Vagina (tissue), 2 donors: Measurements from ENCODE around the gene GORAB.

Source experiments
- POLR2A ChIP-seq, 2 donors: fragments of 450-650 bp; IDR thresholded peaks; one replicate each; pipeline ENCODE4 v1.6.1; 2017; ENCODE audit warnings: antibody characterized with exemption in 2 of 2, mild to moderate bottlenecking in 2 of 2, moderate library complexity in 2 of 2
- TF ChIP-seq, protein P1 (sequence below), 3 experiments: fragments of 450-650 bp in 2 of 3; fragments of 200-600 bp in 1 of 3; sonication (generic) in 1 of 3; IDR thresholded peaks; one replicate each; pipeline ENCODE4 v1.5.1; 2017 to 2019; ENCODE audit warnings: antibody characterized with exemption in 3 of 3, mild to moderate bottlenecking in 2 of 3, moderate library complexity in 2 of 3

GRCh38 chr1:170518185-170518834 lies 13.7 kb upstream of the GORAB start:
- TF ChIP-seq, protein P1, sequence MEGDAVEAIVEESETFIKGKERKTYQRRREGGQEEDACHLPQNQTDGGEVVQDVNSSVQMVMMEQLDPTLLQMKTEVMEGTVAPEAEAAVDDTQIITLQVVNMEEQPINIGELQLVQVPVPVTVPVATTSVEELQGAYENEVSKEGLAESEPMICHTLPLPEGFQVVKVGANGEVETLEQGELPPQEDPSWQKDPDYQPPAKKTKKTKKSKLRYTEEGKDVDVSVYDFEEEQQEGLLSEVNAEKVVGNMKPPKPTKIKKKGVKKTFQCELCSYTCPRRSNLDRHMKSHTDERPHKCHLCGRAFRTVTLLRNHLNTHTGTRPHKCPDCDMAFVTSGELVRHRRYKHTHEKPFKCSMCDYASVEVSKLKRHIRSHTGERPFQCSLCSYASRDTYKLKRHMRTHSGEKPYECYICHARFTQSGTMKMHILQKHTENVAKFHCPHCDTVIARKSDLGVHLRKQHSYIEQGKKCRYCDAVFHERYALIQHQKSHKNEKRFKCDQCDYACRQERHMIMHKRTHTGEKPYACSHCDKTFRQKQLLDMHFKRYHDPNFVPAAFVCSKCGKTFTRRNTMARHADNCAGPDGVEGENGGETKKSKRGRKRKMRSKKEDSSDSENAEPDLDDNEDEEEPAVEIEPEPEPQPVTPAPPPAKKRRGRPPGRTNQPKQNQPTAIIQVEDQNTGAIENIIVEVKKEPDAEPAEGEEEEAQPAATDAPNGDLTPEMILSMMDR (IDR thresholded peaks at IDR 0.05) = no peak
- no peak for TF ChIP-seq POLR2A (IDR thresholded peaks at IDR 0.05)
